Mononuclear cell (primary cell): Measurements from ENCODE around the gene CENPB. TPM values are rescaled to one million over a fixed set of nuclear protein-coding genes. Genes with fewer than 3 reads are reported as not detected.
A peak's percentile ranks its signal among the peaks of the same experiment; 100 is the strongest.

ENCODE experiments used
- H3K27me3 ChIP-seq: 2 replicates; pipeline ENCODE4 v1.6.0; 2011; ENCODE audit warnings: low read length, control low read depth; ENCODE audit not compliant: insufficient read depth
- H3K4me1 ChIP-seq: 2 replicates; pipeline ENCODE4 v1.5.1; 2011; ENCODE audit warnings: mild to moderate bottlenecking, low read length, control low read depth; ENCODE audit not compliant: insufficient read depth
- H3K4me3 ChIP-seq: 2 replicates; pipeline ENCODE4 v1.5.1; 2011; ENCODE audit warnings: mild to moderate bottlenecking, low read length, moderate library complexity
- H3K9me3 ChIP-seq: 2 replicates; pipeline ENCODE4 v1.5.1; 2011; ENCODE audit warnings: low read depth, mild to moderate bottlenecking, control low read depth, low read length
- total RNA-seq: library from RNA; depleted of rRNA; stranded (reverse); fragments of >200 nt; gene quantifications from one replicate; pipeline ENCODE4 v1.2.3, GENCODE V29; 2012

CENPB gene
- total RNA-seq, 1 donor, result 45.5 TPM

DNA sequence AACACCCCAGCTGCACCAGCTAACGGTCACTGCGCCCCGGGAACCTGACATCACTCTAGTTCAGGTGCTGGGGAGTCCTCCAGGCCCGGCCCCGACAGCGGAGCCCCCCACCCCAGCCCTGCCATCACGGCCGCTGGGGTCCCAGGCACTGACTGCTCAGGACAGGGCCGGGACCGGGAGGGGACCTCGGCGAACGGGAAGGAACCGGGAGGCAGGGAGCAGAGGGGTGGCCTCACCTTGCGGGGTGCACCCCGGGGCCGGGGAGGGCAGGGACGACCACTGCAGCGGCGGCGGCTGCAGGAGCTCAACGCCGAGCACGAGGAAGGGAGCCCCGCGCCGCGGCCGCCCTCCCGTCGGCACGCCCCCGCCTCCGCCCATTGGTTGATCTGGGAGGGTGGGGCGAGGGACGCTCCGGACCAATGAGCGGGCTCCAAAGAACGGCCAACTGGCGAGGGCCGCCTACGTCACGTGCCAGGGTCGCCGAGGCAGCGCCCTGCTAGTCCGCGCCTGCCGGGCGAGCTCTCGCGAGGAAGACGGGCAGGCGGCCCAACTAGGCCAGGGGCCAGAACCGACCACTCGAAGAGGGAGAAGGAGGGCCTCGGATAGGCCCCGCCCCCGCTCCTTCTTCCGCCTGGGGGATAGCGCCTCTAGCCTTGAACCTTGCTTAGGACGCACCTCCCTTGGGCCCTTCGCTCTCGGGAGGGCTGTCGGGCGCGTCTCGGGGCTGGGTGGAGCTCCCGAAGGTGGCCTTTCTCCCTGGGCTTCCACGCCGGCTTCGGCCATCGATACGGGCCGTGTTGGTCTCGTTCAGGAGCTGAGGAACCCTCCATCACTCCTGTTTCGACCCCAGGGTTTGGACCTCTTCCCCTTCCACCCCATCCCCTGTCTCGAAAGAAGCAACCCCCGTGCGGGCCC lies 18.9 kb downstream of the CENPB start, which contains the start of gene ADISSP:
Gene ADISSP (minus strand): TSS at position 327 of the 915 bp plus-strand sequence. CDS start 7,653 bp downstream, outside the sequence.
- Histone ChIP-seq H3K4me1 (peaks cover 50% of the 10 kb centered on the region), H3K27me3 (no peaks in the 10 kb centered on the region), H3K9me3 (no peaks in the 10 kb centered on the region), H3K4me3 (peak within 1 kb of the TSS; percentile 70)

DNA sequence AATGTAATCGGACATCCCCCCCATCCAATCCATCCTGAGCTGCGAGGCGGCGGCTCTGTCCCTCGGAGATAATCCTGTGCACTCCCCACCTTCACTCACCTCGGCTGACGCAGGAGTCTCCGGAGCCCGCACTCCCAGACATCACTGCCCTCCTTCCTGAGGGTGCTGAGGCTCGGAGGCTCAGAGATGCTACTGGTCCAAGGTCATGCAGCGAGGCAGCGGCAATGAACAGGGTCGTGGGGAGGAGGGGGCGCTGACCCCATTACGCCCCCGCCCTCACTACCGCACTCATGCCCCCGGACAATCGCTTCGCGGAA lies 19.5 kb downstream of the CENPB start:
- Histone ChIP-seq H3K27me3 (no peaks in the 10 kb centered on the region), H3K4me3 (peak overlapping the region; percentile 70), H3K4me1 (peaks cover 50% of the 10 kb centered on the region), H3K9me3 (no peaks in the 10 kb centered on the region)

DNA sequence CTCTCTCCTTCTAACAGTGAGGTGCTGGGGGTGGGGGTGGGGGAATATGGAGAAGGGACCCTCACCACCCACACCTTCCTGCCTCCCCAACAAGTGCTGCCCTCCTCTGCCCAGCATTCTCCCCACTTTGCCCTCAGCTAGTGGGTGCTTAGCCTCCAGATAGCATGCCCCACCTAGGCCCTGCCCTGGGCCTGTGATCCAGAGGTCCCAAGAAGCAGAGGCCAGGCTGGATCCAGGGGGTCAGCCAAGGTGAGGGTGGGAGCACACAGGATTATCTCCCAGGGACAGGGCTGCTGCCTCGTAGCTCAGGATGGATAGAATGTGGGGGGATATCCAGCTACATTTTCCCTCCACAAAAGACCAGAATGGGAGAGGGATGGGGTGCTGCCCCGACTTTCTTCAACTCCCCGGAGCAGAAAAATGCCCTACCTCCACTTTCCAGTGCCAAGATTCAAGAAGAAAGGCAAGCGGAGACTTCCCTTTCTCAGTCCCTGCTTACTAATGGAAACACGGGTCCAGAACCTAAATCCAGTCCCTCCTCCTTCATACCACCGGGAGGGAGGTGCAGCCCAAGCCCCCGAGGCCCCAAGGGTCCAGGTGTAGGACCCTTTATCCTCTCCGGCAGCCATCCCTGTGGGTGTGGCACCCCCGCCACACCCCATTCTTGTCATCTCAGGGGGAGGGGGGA lies 20.0 kb downstream of the CENPB start:
- Histone ChIP-seq H3K27me3 (no peaks in the 10 kb centered on the region), H3K9me3 (no peaks in the 10 kb centered on the region), H3K4me1 (peaks cover 50% of the 10 kb centered on the region), H3K4me3 (peak overlapping the region; percentile 70)

DNA sequence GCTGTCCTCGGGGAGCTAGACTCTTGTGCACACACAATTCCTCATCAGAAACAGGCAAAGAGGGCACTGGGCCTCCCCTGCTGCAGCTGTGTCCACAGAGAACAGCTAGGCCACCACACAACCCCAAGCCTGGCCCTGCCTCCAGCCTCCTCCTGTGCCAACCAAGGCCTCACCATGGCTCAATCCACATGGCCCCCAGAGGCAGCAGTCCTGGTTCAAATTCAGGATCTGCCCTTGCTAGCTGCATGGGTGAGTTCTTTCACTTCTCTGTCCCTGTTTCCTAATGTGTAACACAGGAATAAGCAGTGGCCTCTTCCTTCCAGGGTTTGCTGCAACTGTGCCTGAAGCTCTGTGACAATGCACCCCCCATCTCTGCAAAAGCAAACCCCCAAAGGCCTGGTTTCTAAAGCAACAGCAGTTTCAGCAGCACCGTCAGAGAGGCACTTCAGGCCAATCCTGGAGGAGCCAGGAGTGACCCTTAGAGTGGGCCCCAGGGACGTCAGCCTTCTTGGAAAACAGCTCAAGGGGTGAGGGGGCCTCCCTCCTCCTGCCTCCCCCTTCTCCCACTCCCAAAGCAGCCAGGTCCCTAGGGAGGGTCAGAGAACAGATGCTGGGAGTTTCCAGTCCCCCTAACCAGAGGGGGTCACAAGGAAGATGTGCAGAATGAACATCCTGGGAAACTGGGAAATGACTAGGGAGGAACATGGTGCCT lies 21.2 kb downstream of the CENPB start:
- Histone ChIP-seq H3K27me3 (no peaks in the 10 kb centered on the region), H3K4me1 (peaks cover 50% of the 10 kb centered on the region), H3K4me3 (no peak overlapping the region), H3K9me3 (no peaks in the 10 kb centered on the region)

DNA sequence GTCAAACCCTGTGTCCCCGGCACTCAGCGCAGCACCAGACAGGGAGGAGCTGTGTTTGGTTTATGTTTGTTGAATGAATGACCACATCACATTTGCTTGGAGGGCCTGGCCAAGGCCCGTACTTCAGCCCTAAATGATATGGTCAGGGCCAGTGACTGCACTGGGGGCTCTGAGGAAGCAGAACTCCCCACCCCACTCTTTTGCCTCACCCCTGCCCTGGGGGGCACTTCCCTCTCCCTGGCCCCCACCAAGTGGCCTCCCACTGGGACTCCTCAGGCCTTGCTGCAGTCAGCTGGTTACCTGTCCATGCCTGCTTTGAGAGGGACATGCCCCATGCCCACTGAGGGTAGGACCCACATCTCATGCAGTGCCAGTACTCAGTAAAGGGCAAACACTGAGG lies 21.9 kb downstream of the CENPB start:
- no peak overlapping the region for H3K4me3 ChIP-seq
- no peaks in the 10 kb centered on the region for H3K27me3 ChIP-seq
- peaks cover 50% of the 10 kb centered on the region for H3K4me1 ChIP-seq
- H3K9me3 ChIP-seq, result no peaks in the 10 kb centered on the region

DNA sequence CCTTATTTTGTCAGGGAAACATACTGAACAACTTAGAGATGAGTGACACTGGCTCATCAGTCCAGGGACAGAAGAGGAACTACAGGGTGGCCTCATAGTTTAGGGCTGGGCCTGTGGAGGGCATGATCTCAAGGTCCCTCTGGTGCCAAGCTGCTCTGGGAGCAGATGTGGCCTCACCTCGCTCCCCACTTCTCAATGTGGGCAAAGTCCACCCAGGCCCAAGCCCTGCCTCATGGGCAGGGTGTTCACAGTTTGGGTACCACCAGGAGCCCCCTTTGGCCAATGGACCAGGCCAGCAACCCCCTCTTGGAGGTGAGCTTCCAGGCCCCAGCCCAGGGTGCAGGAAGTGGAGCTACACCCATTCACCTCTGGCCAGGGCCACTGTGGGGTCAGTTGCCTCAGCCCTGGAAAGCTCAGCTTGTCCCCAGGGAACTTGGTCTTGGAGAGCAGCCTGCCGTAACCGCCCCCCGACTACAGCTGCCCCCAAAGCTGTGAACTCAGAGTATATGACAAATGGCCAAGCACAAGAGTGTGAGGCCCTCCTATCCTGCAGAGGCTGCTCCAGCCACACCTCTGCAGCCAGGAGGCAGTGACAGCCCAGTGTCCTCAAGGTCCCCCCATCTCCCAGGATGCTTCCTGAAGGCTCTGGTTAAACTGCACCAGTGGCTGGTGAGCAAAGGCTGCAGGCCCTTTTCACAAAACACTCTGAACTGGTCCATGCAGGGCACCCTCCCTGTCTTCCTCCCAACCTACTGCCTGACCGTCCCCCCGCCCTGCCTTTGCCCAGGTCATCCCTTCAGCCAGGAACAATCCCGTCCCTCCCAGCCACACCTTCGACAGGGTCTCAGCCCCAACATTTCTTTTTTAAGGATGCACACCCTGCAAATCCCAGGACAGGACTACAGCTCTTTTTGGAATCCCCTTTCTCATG lies 22.6 kb downstream of the CENPB start:
- Histone ChIP-seq H3K4me1 (peaks cover 47% of the 10 kb centered on the region), H3K9me3 (no peaks in the 10 kb centered on the region), H3K4me3 (no peak overlapping the region), H3K27me3 (no peaks in the 10 kb centered on the region)

DNA sequence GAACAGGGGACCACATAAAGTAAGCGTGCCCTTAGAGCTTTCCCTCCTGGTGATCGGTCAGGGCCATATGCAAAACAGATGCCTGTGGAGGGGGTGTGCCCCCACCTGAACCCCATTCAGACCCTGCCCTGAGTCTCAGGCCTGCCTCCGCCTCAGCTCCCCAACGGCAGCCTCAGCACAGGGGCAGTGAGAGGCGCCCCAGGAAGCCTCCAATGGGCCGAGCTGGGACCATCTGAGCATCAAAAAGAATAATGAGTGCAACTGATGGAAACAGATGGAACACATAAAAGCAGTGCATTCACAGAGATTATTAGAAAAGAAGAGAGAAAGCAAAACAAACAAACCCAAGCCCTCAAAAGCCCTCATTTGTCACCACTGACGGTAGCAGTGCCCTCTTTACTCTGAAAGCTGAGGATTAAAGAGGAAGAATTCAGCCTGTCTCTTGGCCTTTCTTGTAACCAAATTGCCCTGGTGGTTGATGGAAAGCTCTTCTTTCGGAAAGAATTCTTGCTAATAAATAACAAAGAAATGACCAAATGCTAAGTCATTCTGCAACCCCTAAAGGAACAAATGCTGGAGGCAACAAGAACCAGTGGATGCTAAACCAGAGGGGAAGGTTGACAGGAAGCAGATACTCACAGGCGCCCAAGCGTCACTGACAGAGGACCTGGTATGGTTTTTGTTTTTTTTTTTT lies 25.7 kb downstream of the CENPB start:
- no peaks in the 10 kb centered on the region for H3K9me3 ChIP-seq
- no peak overlapping the region for H3K4me3 ChIP-seq
- H3K4me1 ChIP-seq, result peaks cover 38% of the 10 kb centered on the region
- H3K27me3 ChIP-seq, result no peaks in the 10 kb centered on the region

DNA sequence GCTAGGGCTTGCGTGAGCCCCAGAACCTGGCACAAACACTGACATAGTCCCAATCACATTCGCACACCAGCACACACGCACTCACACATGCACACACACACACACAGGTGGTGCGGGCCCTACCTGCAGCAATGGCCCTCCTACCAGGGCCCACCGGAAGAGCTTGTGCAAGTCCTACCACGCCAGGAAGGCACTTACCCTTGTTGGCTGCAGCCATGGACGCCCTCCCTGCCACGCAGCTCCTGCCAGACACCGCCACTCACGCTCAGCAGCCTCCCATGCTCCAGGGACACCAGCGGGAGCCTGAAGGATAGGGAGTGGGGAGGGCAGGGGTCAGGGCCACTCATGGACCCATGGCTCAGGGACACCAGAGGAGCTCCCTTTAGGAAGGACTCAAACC lies 26.7 kb downstream of the CENPB start:
- Histone ChIP-seq H3K27me3 (no peaks in the 10 kb centered on the region), H3K9me3 (no peaks in the 10 kb centered on the region), H3K4me3 (no peak overlapping the region), H3K4me1 (peaks cover 29% of the 10 kb centered on the region)

DNA sequence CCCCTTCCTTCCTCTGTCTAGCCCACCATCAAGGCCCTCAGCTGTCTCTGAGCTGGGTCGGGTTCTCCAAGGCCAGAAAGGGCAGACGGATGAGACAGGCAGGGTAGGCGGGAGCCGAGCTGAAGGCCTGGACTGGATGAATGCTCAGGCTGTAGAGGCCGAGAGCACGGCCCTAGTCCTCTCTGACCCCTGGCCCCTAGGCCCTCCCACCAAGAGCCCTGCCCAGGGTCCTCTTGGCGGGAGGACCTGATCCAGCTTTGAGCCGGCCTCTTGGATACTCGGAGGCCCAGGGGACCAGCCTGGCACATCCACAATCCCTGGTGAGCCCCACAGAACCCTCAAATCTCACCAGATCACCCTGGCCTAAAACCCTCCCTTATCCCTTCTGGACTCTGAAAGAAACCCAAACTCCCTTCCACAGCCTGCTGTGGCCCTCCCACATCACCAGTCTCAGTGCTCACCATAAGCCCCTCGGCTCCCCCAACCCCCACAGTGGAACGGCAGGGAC lies 27.2 kb downstream of the CENPB start:
- Histone ChIP-seq H3K9me3 (no peaks in the 10 kb centered on the region), H3K4me3 (no peak overlapping the region), H3K4me1 (peaks cover 24% of the 10 kb centered on the region), H3K27me3 (no peaks in the 10 kb centered on the region)

DNA sequence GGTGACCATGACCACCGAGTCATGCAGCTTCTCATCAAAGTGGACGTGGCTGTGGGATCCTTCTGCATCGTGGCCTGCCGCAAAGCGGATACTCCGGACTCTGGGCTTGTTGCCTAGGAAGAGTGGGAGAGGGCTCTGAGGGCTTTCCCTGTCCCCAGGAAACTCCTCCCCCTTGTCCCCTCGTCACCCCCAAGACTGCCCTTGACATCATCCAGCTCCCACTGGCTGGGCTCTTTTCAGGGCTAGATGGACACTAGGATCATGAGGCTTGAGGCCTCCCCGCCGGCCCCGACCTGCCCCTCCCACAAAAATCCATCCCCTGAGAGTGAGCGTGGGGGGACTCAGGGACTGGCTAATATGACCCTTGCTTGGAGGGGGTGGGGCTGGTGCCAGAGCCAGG lies 28.0 kb downstream of the CENPB start:
- Histone ChIP-seq H3K9me3 (no peaks in the 10 kb centered on the region), H3K4me1 (peaks cover 16% of the 10 kb centered on the region), H3K27me3 (no peaks in the 10 kb centered on the region), H3K4me3 (no peak overlapping the region)

DNA sequence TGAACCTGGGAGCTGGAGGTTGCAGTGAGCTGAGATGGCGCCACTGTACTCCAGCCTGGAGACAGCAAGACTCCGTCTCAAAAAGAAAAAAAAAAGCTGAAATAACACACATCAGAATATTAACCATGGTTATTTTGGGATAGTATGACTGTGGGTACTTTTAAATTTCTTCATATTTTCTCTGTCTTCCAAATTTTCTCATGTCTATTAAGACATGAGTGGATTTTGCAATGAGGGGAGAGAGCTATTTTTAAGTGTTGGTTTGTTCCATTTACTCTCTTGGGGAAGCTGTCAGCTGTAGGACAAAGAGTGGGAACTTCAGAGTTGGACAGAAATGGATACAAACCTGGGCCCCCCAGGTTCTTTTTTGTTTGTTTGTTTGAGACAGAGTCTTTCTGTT lies 29.3 kb downstream of the CENPB start:
- Histone ChIP-seq H3K27me3 (no peaks in the 10 kb centered on the region), H3K9me3 (no peaks in the 10 kb centered on the region), H3K4me1 (peaks cover 22% of the 10 kb centered on the region), H3K4me3 (no peak overlapping the region)

DNA sequence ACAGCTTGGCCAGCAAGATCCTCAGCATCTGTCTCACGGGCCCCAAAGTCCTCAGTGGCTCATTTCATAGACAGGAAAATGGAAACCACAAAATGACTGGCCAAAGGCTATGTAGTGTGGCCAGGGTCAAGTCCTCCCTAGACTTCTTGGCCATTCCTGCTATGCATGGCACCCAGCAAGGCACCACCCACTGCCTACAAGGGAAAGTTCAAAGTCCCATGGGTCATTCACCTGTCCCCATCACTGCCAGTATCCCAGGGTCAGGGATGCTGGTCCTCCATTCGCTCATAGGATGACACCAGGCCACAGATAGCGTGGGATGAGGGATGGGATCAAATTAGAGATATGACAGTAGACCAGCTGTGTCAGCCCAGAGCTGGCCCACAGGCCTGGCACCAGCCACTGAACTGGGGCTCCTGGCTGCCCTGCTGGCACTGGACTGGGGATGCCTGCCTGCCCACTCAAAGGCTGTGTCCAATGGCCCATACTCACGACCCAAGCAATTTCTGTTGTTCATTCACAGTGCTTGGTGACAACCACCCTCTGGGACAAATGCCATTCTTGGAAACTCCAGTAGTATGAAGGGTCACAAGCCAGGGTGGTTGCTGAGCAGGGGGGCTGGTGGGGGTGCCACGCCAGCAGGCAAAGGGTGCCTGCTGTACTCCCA lies 30.6 kb downstream of the CENPB start:
- H3K9me3 ChIP-seq, result no peaks in the 10 kb centered on the region
- H3K4me3 ChIP-seq, result no peak overlapping the region
- H3K4me1 ChIP-seq, result peaks cover 32% of the 10 kb centered on the region

DNA sequence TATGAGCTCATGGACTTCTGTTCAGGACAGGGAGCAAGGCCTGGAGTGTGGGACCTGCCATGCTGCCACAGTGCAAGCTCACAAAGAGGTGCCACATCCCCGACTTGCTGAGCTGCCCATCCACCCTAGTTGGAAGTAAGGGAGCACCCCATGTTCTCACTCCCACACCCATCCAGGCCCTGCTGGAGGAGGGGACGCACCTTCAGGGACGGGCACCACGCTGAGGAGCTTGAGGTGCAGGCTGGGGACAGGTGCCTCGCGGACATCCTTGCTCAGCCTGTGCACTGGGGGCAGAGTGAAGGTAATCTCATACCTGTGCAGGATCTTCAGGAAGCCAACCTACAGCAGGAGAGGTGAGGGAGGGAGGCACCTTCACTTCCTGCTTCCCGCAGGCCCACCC lies 31.3 kb downstream of the CENPB start:
- H3K27me3 ChIP-seq, result no peaks in the 10 kb centered on the region
- no peak overlapping the region for H3K4me3 ChIP-seq
- H3K9me3 ChIP-seq, result no peaks in the 10 kb centered on the region
- peaks cover 32% of the 10 kb centered on the region for H3K4me1 ChIP-seq

More for the DNA sequence above, 30.6 kb downstream of the CENPB start:
- no peaks in the 10 kb centered on the region for H3K27me3 ChIP-seq
